ENCODE results near the gene VEGFA. TPM values are rescaled to one million over a fixed set of nuclear protein-coding genes. Genes with fewer than 3 reads are reported as not detected.

VEGFA gene
- polyA plus RNA-seq, 10 donors, result 59.9 to 105 (median 69.1) TPM

DNA sequence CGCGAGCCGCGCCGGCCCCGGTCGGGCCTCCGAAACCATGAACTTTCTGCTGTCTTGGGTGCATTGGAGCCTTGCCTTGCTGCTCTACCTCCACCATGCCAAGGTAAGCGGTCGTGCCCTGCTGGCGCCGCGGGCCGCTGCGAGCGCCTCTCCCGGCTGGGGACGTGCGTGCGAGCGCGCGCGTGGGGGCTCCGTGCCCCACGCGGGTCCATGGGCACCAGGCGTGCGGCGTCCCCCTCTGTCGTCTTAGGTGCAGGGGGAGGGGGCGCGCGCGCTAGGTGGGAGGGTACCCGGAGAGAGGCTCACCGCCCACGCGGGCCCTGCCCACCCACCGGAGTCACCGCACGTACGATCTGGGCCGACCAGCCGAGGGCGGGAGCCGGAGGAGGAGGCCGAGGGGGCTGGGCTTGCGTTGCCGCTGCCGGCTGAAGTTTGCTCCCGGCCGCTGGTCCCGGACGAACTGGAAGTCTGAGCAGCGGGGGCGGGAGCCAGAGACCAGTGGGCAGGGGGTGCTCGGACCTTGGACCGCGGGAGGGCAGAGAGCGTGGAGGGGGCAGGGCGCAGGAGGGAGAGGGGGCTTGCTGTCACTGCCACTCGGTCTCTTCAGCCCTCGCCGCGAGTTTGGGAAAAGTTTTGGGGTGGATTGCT, 1.3 kb downstream of the VEGFA start:
- DNase-seq, result peak in 2 of 3 donors; percentile 76 to 92

DNA sequence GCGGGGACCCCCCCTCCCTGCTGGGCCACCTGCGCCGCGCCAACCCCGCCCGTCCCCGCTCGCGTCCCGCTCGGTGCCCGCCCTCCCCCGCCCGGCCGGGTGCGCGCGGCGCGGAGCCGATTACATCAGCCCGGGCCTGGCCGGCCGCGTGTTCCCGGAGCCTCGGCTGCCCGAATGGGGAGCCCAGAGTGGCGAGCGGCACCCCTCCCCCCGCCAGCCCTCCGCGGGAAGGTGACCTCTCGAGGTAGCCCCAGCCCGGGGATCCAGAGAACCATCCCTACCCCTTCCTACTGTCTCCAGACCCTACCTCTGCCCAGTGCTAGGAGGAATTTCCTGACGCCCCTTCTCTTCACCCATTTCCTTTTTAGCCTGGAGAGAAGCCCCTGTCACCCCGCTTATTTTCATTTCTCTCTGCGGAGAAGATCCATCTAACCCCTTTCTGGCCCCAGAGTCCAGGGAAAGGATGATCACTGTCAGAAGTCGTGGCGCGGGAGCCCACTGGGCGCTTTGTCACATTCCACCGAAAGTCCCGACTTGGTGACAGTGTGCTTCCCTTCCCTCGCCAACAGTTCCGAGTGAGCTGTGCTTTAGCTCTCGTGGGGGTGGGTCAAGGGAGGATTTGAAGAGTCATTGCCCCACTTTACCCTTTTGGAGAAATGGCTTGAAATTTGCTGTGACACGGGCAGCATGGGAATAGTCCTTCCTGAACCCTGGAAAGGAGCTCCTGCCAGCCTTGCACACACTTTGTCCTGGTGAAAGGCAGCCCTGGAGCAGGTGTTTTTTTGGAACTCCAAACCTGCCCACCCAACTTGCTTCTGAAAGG, 2.1 kb downstream of the VEGFA start:
- peak in 2 of 3 donors; percentile 69 to 80 for DNase-seq

DNA sequence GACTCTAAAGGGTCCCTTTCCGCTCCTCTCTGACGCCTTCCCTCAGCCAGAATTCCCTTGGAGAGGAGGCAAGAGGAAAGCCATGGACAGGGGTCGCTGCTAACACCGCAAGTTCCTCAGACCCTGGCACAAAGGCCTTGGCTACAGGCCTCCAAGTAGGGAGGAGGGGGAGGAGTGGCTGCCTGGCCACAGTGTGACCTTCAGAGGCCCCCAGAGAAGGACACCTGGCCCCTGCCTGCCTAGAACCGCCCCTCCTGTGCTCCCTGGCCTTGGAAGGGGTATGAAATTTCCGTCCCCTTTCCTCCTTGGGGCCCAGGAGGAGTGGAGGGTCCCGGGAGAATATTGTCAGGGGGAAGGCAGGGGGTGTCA, 2.7 kb downstream of the VEGFA start:
- DNase-seq, result peak in 1 of 3 donors; percentile 51

DNA sequence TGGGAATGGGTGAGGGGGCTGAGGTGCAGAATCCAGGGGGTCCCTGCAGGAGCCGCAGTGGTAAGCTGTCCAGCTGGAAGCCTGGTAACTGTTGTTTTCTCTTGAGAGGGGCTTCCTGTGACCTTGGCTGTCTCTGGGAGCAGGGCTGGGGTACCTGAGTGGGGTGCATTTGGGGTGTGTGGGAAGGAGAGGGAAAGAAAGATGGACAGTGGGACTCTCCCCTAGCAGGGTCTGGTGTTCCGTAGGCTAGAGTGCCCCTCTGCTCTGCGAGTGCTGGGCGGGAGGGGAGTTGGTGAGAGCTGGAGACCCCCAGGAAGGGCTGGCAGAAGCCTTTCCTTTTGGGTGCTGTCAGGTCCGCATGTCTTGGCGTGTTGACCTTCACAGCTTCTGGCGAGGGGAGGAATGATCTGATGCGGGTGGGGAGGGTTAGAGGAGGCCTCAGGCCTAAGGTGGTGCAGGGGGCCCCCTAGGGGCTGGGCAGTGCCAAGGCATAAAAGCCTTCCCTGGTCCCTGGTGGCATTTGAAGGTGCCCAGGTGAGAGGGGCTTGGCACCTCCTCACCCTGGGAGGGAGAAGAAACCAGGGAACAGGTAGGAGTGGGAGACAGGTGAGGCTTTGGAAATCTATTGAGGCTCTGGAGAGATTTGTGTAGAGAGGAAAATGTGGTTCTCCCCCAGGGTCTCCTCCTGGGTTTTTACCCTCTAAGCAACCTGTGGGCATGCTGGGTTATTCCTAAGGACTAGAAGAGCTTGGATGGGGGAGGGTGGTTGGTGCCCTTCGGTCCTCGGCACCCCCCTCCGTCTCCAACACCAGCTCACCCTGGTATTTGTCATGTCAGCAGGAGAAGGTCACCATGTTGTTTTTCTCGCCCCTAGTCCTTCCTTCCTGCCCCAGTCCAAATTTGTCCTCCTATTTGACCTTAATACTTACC, 3.3 kb downstream of the VEGFA start:
- peak in 1 of 3 donors; percentile 60 for DNase-seq

DNA sequence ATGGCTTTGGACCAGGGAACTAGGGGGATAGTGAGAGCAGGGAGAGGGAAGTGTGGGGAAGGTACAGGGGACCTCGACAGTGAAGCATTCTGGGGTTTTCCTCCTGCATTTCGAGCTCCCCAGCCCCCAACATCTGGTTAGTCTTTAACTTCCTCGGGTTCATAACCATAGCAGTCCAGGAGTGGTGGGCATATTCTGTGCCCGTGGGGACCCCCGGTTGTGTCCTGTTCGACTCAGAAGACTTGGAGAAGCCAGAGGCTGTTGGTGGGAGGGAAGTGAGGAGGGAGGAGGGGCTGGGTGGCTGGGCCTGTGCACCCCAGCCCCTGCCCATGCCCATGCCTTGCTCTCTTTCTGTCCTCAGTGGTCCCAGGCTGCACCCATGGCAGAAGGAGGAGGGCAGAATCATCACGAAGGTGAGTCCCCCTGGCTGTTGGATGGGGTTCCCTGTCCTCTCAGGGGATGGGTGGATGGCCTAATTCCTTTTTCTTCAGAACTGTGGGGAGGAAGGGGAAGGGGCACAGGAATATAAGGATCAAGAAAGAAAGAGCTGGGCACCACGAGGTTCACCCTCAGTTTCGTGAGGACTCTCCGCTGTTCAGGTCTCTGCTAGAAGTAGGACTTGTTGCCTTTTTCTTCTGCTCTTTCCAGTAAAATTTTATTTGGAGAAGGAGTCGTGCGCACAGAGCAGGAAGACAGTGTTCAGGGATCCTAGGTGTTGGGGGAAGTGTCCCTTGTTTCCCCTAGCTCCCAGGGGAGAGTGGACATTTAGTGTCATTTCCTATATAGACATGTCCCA, 4.2 kb downstream of the VEGFA start:
- no peak for DNase-seq

DNA sequence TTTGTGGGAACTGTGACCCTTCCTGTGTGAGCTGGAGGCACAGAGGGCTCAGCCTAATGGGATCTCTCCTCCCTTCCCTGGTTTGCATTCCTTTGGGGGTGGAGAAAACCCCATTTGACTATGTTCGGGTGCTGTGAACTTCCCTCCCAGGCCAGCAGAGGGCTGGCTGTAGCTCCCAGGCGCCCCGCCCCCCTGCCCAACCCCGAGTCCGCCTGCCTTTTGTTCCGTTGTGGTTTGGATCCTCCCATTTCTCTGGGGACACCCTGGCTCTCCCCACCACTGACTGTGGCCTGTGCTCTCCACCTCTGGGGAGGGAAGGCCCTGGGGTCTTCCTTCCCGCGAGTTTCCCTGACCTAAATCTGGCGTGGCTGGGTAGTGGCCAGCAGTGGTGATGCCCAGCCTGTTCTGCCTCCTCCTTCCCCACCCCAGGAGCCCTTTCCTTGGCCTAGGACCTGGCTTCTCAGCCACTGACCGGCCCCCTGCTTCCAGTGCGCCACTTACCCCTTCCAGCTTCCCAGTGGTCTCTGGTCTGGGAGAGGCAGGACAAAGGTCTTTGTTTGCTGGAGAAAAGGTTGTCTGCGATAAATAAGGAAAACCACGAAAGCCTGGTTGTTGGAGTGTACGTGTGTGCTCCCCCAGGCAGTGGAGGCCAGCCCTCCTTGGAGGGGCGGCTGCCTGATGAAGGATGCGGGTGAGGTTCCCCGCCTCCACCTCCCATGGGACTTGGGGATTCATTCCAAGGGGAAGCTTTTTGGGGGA, 4.9 kb downstream of the VEGFA start:
- DNase-seq, result peak; percentile 61 to 85 (median 68)

DNA sequence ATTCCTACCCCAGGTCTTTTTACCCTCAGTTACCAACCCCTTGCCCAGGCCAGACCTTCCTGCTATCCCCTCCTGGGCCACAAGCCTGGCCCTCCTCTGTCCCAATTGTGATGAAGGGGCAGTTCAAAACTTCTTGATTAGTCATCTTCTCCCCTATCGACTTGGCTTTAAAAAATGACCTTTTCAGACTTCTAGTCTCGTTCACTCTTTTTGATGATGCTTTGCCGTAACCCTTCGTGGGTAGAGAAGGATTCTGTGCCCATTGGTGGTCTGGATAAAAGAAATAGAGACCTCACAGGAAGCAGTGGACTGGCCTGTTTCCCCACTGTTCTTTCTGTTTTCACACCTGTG, 5.5 kb downstream of the VEGFA start:
- no peak for DNase-seq

DNA sequence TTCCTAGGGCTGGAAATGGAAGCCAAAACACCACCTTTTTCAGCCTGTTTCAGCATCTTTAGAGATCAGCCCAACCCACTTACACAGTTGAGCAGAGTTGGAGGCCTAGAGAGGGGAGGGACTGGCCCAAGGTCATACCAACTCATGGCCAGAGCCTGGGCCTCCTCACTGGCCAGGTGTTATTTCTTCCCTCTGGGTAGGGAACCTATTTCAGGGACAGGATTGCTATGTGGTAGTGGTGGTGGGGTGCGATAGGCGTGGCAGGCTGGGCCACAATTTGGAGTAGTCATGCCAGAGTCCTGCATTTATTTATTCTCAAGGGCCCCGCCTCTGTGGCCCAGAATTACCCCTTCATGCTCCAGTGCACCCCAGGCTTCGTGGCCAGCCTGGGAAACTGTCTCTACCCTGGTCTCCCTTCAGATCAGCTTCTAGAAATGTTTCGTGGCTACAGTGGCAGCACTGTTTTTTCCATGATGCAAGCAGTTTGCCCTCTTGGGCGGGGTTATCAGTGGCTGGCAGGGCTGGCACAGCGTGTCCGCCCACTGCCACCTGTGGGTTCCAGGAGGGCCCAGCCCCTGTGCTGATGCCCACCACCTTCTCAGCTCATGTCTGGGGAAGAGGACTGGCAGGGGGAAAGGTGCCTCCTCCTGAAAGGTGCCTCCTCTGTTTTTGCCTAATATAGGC, 6.2 kb downstream of the VEGFA start:
- no peak for DNase-seq

DNA sequence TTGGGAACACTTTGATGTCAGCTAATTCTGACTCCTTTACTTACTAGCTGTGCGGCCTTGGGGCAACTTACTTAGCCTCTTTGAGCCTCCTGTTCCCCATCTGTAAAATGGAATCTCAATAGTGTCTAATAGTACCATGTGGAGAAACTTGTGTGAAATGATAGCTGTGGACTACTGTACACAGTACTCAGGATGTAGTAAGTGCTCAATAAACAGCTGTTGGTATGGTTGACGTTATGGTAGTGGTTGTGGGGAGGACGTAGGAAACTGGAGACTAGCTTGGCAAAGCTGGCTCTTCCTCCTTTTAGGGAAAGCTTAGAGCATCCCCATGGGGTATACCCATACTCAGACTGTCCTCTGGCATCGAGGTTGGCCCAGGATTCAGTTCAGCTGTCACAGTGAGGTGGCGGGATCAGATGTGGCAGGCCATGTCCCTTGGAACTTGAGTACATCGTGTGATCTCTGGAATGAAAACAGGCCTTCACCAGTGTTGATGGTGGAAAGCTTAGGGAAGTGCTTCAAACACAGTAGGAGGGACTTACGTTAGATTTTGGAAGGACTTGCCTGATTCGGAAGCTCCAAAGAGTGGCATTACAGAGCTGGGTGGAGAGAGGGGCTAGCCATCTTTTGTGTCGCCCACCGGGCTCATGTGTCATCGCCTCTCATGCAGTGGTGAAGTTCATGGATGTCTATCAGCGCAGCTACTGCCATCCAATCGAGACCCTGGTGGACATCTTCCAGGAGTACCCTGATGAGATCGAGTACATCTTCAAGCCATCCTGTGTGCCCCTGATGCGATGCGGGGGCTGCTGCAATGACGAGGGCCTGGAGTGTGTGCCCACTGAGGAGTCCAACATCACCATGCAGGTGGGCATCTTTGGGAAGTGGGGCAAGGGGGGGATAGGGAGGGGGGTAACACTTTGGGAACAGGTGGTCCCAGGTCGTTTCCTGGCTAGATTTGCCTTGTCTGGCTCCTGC, 7.1 kb downstream of the VEGFA start:
- DNase-seq, result no peak

DNA sequence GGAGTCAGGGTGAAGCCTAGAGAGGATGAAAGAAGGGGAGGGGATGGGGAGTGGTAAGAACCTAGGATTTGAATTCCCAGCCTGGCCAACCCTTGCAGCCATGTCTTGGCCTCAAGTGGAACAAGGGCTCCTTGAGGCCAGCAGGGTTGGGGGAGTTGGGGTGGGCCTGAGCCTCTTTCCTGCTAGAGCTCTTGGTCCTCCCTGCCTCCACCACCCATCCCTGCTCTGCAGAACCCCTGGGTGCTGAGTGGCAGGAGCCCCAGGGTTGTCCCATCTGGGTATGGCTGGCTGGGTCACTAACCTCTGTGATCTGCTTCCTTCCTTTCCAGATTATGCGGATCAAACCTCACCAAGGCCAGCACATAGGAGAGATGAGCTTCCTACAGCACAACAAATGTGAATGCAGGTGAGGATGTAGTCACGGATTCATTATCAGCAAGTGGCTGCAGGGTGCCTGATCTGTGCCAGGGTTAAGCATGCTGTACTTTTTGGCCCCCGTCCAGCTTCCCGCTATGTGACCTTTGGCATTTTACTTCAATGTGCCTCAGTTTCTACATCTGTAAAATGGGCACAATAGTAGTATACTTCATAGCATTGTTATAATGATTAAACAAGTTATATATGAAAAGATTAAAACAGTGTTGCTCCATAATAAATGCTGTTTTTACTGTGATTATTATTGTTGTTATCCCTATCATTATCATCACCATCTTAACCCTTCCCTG, 8.3 kb downstream of the VEGFA start:
- no peak for DNase-seq

DNA sequence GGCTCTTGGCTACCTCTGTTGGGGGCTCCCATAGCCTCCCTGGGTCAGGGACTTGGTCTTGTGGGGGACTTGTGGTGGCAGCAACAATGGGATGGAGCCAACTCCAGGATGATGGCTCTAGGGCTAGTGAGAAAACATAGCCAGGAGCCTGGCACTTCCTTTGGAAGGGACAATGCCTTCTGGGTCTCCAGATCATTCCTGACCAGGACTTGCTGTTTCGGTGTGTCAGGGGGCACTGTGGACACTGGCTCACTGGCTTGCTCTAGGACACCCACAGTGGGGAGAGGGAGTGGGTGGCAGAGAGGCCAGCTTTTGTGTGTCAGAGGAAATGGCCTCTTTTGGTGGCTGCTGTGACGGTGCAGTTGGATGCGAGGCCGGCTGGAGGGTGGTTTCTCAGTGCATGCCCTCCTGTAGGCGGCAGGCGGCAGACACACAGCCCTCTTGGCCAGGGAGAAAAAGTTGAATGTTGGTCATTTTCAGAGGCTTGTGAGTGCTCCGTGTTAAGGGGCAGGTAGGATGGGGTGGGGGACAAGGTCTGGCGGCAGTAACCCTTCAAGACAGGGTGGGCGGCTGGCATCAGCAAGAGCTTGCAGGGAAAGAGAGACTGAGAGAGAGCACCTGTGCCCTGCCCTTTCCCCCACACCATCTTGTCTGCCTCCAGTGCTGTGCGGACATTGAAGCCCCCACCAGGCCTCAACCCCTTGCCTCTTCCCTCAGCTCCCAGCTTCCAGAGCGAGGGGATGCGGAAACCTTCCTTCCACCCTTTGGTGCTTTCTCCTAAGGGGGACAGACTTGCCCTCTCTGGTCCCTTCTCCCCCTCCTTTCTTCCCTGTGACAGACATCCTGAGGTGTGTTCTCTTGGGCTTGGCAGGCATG, 9.2 kb downstream of the VEGFA start:
- no peak for DNase-seq

DNA sequence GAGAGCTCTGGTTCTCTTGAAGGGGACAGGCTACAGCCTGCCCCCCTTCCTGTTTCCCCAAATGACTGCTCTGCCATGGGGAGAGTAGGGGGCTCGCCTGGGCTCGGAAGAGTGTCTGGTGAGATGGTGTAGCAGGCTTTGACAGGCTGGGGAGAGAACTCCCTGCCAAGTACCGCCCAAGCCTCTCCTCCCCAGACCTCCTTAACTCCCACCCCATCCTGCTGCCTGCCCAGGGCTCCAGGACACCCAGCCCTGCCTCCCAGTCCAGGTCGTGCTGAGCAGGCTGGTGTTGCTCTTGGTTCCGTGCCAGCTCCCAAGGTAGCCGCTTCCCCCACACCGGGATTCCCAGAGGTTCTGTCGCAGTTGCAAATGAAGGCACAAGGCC, 9.8 kb downstream of the VEGFA start:
- DNase-seq, result no peak

DNA sequence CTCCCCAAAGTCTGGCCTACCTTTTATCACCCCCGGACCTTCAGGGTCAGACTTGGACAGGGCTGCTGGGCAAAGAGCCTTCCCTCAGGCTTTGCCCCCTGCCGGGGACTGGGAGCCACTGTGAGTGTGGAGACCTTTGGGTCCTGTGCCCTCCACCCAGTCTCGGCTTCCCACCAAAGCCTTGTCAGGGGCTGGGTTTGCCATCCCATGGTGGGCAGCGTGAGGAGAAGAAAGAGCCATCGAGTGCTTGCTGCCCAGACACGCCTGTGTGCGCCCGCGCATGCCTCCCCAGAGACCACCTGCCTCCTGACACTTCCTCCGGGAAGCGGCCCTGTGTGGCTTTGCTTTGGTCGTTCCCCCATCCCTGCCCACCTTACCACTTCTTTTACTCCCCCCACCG, 10.3 kb downstream of the VEGFA start:
- DNase-seq, result no peak

DNA sequence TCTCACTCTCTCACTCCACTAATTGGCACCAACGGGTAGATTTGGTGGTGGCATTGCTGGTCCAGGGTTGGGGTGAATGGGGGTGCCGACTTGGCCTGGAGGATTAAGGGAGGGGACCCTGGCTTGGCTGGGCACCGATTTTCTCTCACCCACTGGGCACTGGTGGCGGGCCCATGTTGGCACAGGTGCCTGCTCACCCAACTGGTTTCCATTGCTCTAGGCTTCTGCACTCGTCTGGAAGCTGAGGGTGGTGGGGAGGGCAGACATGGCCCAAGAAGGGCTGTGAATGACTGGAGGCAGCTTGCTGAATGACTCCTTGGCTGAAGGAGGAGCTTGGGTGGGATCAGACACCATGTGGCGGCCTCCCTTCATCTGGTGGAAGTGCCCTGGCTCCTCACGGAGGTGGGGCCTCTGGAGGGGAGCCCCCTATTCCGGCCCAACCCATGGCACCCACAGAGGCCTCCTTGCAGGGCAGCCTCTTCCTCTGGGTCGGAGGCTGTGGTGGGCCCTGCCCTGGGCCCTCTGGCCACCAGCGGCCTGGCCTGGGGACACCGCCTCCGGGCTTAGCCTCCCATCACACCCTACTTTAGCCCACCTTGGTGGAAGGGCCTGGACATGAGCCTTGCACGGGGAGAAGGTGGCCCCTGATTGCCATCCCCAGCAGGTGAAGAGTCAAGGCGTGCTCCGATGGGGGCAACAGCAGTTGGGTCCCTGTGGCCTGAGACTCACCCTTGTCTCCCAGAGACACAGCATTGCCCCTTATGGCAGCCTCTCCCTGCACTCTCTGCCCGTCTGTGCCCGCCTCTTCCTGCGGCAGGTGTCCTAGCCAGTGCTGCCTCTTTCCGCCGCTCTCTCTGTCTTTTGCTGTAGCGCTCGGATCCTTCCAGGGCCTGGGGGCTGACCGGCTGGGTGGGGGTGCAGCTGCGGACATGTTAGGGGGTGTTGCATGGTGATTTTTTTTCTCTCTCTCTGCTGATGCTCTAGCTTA, 11.2 kb downstream of the VEGFA start:
- DNase-seq, result no peak

DNA sequence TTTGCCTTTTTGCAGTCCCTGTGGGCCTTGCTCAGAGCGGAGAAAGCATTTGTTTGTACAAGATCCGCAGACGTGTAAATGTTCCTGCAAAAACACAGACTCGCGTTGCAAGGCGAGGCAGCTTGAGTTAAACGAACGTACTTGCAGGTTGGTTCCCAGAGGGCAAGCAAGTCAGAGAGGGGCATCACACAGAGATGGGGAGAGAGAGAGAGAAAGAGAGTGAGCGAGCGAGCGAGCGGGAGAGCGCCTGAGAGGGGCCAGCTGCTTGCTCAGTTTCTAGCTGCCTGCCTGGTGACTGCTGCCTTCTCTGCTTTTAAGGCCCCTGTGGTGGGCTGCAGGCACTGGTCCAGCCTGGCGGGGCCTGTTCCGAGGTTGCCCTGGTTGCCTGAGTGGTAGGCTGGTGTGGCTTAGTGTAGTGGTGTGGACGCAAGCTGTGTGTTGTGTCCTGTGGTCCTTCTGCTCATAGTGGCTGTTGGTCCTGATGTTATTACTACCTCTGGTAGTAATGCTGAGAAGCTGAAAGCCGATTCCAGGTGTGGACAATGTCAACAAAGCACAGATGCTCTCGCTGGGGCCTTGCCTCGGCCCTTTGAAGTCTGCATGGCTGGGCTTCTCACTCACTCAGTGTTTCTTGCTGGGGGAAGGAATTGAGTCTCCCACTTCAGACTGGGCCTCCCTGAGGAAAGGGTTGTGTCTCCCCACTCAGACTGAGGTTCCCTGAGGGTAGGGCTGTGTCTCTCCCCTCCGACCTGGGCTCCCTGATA, 12.1 kb downstream of the VEGFA start:
- no peak for DNase-seq
